NCI-H748 treated with DMSO at 0.1 percent for 48 hours (cell line): ENCODE data around the gene ATF6.

Source experiments
- DNase-seq: peaks from one replicate; lab custom pipeline; 2025; lab: John Stamatoyannopoulos, UW

Gene ATF6

GRCh38 chr1:161999301-162000052 is 233.4 kb downstream of the ATF6 start:
- no peak for DNase-seq

GRCh38 chr1:162000053-162000420 is 233.9 kb downstream of the ATF6 start:
- no peak for DNase-seq

GRCh38 chr1:162003061-162003829 is 237.1 kb downstream of the ATF6 start:
- DNase-seq, result no peak

GRCh38 chr1:162003830-162004215 is 237.7 kb downstream of the ATF6 start:
- DNase-seq, result no peak

- no peak for DNase-seq
These were observed 238.4 kb downstream of the ATF6 start for GRCh38 chr1:162004441-162004950.

- no peak for DNase-seq
These were observed 240.0 kb downstream of the ATF6 start for GRCh38 chr1:162006081-162006480.

GRCh38 chr1:162007466-162007865 is 241.3 kb downstream of the ATF6 start:
- DNase-seq, result no peak

GRCh38 chr1:162008799-162009198 is 242.7 kb downstream of the ATF6 start:
- no peak for DNase-seq

GRCh38 chr1:162009501-162010174 is 243.5 kb downstream of the ATF6 start:
- no peak for DNase-seq

GRCh38 chr1:162010175-162010506 is 244.0 kb downstream of the ATF6 start:
- DNase-seq, result no peak

- no peak for DNase-seq
These were observed 245.4 kb downstream of the ATF6 start for GRCh38 chr1:162011337-162012012.

GRCh38 chr1:162013289-162013688 is 247.2 kb downstream of the ATF6 start:
- DNase-seq, result no peak
